ENCODE measurements around the gene CAPN15. TPM values are rescaled to one million over a fixed set of nuclear protein-coding genes. Genes with fewer than 3 reads are reported as not detected.

The CAPN15 gene
- total RNA-seq, 1 donor, result 43.9 TPM

DNA sequence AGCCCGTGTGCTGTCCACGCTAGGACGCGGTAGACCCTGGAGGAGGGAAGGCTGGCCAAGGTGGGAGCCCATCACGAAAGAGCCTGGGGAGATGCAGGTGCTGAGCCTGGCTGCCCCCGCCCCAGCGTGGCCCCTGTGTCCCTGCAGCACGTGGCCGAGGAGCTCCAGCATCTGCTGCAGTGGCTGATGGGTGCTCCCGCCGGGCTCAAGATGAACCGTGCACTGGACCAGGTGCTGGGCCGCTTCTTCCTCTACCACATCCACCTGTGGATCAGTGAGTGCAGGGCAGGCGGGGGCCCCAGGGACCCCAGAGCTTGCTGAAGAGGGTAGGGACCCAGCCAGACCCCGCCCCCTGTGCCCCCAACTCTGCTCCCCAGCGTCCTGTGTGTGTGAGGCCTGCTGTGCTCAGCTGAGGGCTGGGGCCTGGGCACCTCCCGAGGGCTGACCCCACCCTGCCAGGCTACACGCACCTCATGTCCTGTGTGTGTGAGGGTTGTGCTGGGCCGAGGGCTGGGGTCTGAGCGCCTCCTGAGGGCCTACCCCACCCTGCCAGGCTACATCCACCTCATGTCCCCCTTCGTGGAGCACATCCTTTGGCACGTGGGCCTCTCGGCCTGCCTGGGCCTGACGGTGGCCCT is 50.8 kb downstream of the CAPN15 start:
- DNase-seq (ENCODE audit: low read depth), result no peak
- TF ChIP-seq, protein P1, sequence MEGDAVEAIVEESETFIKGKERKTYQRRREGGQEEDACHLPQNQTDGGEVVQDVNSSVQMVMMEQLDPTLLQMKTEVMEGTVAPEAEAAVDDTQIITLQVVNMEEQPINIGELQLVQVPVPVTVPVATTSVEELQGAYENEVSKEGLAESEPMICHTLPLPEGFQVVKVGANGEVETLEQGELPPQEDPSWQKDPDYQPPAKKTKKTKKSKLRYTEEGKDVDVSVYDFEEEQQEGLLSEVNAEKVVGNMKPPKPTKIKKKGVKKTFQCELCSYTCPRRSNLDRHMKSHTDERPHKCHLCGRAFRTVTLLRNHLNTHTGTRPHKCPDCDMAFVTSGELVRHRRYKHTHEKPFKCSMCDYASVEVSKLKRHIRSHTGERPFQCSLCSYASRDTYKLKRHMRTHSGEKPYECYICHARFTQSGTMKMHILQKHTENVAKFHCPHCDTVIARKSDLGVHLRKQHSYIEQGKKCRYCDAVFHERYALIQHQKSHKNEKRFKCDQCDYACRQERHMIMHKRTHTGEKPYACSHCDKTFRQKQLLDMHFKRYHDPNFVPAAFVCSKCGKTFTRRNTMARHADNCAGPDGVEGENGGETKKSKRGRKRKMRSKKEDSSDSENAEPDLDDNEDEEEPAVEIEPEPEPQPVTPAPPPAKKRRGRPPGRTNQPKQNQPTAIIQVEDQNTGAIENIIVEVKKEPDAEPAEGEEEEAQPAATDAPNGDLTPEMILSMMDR (IDR thresholded peaks at IDR 0.05; ENCODE audit: insufficient read depth, low read length), result no peak
- H3K4me3 ChIP-seq (ENCODE audit: low read depth, low read length), result no peak overlapping the region

DNA sequence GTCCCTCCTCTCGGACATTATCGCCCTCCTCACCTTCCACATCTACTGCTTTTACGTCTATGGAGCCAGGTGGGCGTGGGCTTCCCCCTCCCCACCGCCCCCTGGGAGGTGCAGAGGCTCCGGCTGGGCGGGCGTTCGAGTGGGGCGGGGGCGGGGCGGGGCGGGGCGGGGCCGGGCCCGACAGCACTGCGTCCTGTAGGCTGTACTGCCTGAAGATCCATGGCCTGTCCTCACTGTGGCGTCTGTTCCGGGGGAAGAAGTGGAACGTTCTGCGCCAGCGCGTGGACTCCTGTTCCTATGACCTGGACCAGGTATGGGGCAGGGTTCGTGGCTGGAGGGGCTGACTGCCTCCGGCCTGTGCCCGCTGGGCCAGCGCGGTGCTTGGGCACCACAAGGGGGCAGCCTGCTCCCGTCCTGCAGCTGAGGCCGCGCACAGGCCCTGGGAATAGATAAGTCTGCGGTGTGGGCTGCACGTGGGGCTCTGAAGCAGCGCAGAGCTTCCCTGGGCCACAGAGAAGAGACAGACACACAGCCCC is 51.4 kb downstream of the CAPN15 start:
- peak; percentile 72 for DNase-seq (ENCODE audit: low read depth)
- no peak overlapping the region for H3K4me3 ChIP-seq (ENCODE audit: low read depth, low read length)
- TF ChIP-seq, protein P1 (IDR thresholded peaks at IDR 0.05; ENCODE audit: insufficient read depth, low read length), result peak; percentile 88

DNA sequence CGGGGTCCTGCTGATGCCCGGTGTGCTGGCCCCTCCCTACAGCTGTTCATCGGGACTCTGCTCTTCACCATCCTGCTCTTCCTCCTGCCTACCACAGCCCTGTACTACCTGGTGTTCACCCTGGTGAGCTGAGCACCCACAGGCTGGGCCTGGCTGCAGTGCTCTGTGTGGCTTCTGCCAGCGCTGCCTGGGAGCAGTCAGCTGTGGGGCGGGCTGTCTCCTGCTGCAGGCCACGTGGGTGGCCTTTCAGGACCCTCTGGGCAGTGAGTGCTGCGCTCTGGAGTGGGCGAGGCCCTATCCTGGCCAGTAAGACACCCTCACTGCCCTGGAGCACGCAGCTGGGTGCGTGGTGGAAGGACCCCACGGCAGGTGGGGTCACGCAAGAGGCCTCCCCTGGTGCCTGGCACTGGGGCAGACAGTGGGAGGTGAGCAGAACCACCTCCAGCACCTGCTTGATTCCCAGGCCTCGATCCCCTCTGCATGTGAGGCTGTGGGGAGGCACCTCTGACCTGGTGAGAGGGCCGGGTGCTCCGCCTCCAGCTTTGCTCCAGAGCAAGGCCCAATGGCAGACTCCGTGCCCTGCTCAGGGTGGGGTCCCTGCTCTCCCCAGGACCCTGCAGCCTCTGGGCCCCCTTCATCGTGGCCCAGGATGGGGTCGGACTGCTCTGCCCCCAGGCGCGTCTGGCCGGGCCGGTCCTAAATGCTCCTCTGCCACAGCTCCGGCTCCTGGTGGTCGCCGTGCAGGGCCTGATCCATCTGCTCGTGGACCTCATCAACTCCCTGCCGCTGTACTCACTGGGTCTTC is 52.8 kb downstream of the CAPN15 start:
- DNase-seq (ENCODE audit: low read depth), result no peak
- no peak overlapping the region for H3K4me3 ChIP-seq (ENCODE audit: low read depth, low read length)
- TF ChIP-seq, protein P1 (IDR thresholded peaks at IDR 0.05; ENCODE audit: insufficient read depth, low read length), result no peak

DNA sequence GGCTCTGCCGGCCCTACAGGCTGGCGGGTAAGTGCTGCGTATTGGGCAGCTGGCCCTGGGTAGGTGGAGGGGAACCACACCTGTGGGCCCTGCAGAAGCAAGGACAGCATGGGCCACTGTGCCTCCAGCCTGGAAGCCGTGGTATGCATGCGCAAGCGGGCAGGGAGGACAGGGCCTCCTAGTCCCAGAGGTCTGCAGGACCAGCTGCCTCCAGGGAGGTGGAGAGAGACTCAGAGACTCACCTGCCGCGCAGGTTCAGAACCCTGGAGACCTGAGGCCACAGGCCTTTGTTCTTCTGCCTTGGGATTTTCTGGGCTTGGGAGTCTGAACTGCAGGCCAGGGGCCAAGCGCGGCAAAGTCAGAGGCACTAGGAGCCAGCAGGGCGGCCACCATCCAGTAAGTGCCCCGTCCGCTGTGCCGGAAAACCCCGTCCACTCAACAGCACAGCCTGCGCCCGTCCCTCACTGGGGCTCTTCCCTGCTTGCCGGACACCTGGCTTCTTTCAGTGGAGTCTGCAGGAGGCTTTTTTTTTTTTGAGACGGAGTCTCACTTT is 53.5 kb downstream of the CAPN15 start:
- TF ChIP-seq, protein P1 (IDR thresholded peaks at IDR 0.05; ENCODE audit: insufficient read depth, low read length), result no peak
- no peak for DNase-seq (ENCODE audit: low read depth)
- no peak overlapping the region for H3K4me3 ChIP-seq (ENCODE audit: low read depth, low read length)

DNA sequence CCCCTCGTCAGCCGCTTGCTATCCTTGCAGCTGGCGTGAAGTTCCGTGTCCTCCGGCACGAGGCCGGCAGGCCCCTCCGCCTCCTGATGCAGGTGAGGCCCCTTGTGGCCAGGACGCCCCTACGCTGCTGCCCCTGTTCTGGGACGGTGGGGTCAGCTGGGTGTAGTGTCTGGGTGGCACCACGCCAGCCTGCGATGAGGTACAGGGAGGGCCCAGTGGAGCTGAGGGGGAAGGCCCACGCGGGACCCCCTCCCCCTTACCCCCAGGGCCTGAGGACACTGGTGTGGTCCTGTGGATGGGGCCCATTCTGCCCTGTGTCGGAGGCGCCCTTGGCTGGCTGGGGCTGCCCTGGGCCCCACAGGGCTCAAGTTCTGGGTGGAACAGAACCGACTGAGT is 54.7 kb downstream of the CAPN15 start:
- TF ChIP-seq, protein P1 (IDR thresholded peaks at IDR 0.05; ENCODE audit: insufficient read depth, low read length), result no peak
- no peak for DNase-seq (ENCODE audit: low read depth)
- H3K4me3 ChIP-seq (ENCODE audit: low read depth, low read length), result no peak overlapping the region

DNA sequence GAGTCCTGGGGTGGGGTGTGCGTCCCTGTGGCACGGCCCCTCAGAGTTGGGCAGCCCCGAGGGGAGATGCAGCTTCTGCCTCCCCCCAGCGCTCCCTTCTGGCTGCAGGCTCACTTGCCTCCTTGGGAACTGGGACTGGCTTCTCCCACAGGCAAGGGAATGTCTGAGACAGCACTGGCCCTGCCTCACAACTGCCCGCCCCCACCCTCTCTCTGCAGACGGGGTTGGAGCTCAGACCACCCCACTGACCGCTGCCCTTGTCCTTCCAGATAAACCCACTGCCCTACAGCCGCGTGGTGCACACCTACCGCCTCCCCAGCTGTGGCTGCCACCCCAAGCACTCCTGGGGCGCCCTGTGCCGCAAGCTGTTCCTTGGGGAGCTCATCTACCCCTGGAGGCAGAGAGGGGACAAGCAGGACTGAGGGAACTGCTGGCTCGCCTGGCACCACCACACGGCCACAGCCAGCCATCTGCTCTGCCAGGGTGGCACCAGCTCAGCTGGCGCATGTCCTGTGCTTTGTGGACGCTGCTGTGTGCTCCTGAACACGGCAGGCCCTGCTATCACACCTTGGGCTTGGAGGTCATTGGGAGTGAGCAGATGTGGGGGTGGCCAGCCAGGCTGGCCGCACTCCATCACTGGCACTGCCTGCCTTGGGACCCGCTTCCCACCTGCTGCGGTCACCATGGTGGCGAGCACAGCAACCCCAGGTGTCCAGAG is 55.3 kb downstream of the CAPN15 start:
- TF ChIP-seq, protein P1 (IDR thresholded peaks at IDR 0.05; ENCODE audit: insufficient read depth, low read length), result no peak
- H3K4me3 ChIP-seq (ENCODE audit: low read depth, low read length), result no peak overlapping the region
- DNase-seq (ENCODE audit: low read depth), result no peak
